Neural progenitor cell (in vitro differentiated cells): ENCODE results near the gene SLMAP.

Experiments used
- CTCF ChIP-seq: fragments of 200-600 bp; sonication (generic); IDR thresholded peaks from 2 replicates; pipeline ENCODE4 v1.5.1; 2017; ENCODE audit warnings: antibody characterized with exemption, mild to moderate bottlenecking
- EZH2 ChIP-seq: fragments of 200-600 bp; sonication (generic); IDR thresholded peaks from 2 replicates; pipeline ENCODE4 v1.6.1; 2017; ENCODE audit warnings: antibody characterized with exemption, mild to moderate bottlenecking, moderate library complexity
- EZH2phosphoT487 ChIP-seq: fragments of 200-600 bp; sonication (generic); IDR thresholded peaks from 2 replicates; pipeline ENCODE4 v1.6.1; 2017; ENCODE audit warnings: antibody characterized with exemption

- no peak for TF ChIP-seq CTCF
- no peak for TF ChIP-seq EZH2phosphoT487
- no peak for TF ChIP-seq EZH2
These were observed 205.8 kb downstream of the SLMAP start for GRCh38 chr3:57961828-57962447.
